Activated naive CD8-positive, alpha-beta T cell treated with anti-CD3 and anti-CD28 coated beads, Interleukin-2, amount 50 U/mL, for 16 hours (primary cell): Measurements from ENCODE around the gene GPAM.

Source experiments
- DNase-seq: peaks from one replicate; pipeline ENCODE4 v3.0.0-alpha.2; 2020; ENCODE audit warnings: low read depth, low spot score

The GPAM gene

DNA sequence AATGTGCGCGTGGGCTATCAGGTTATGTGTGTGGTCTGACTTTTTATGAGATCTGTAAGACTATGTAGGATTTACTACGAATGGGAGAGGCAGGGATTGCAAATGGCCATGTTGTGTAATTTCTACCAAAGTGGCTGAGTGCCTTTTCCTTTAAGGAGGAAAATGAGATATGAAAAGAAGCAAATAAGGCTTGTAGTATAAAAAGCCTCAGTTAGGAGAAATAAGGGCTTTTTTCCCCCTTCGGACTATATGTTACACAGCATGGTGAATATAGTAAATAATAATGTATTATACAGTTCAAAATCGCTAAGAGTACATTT lies 447 bp upstream of the GPAM start:
- no peak for DNase-seq

GRCh38 chr10:112182784-112183328 lies 709 bp downstream of the GPAM start:
- DNase-seq, result no peak

- no peak for DNase-seq
Measured at GRCh38 chr10:112177247-112177646, 6.3 kb downstream of the GPAM start.

GRCh38 chr10:112176543-112176942 lies 7.0 kb downstream of the GPAM start:
- no peak for DNase-seq

GRCh38 chr10:112175409-112175808 lies 8.2 kb downstream of the GPAM start:
- no peak for DNase-seq

GRCh38 chr10:112173206-112173605 lies 10.4 kb downstream of the GPAM start:
- no peak for DNase-seq

GRCh38 chr10:112168733-112169132 lies 14.8 kb downstream of the GPAM start:
- no peak for DNase-seq

- DNase-seq, result no peak
Measured at GRCh38 chr10:112166800-112167199, 16.8 kb downstream of the GPAM start.

GRCh38 chr10:112161757-112162518 lies 21.6 kb downstream of the GPAM start:
- no peak for DNase-seq

- DNase-seq, result no peak
Measured at GRCh38 chr10:112160834-112161233, 22.7 kb downstream of the GPAM start.

- no peak for DNase-seq
Measured at GRCh38 chr10:112159469-112159868, 24.1 kb downstream of the GPAM start.

- DNase-seq, result no peak
Measured at GRCh38 chr10:112151524-112152039, 32.0 kb downstream of the GPAM start.

DNA sequence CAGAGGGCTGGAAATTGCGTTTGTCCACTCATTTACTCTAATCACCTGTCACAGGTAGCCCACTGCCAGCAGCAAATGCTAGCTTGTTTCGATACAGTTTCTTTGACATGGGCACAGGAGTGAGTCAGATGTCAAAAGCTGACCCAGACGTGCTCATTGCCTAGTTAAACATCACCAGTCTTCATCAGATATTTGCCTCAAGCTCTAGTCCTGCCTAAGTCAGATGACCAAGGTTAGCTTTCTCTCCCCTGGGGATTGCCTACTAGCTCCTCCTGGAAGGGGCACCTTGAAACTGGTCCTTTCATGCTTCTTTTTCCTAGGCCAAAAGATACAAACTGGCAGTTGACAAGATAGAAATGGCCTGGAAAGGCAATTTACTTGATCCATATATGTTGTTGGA lies 35.2 kb downstream of the GPAM start:
- DNase-seq, result no peak

DNA sequence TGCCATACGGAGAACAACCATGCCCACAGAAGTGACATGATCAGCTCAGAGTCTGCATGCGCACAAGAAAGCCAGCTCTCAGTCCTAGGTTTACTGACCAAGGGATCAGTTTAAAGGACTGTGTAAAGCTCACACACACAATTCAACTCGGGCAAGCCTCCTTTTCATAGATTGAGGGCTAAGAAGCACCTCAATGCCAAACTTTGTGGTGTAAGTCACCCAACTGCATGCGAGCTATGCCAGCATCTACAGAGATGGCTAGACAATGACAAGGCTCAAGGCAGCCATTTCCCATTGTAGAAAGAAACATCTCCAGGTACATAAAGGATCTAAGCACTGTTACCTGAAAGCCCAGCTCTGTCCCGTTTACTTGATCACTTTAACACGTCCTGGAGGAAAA lies 36.8 kb downstream of the GPAM start:
- DNase-seq, result no peak

DNA sequence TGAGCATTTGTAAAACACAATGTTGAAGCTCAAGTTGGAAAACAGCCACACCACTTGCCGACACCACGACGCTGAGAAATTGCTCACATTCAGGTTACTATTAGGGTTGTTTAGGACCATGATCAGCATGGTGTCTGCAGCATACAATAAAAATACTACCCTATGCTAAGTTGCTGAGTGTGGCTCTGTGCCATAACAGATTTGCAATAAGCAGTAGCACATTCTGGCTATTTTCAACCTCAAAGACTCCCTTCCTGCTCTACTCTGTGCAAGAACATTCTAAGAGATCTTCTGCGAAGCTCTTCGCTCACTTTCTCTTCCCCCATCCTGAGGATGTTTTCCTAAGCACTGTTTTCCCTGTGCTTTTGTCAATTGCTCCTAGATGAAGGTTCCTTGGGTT lies 38.3 kb downstream of the GPAM start:
- no peak for DNase-seq

DNA sequence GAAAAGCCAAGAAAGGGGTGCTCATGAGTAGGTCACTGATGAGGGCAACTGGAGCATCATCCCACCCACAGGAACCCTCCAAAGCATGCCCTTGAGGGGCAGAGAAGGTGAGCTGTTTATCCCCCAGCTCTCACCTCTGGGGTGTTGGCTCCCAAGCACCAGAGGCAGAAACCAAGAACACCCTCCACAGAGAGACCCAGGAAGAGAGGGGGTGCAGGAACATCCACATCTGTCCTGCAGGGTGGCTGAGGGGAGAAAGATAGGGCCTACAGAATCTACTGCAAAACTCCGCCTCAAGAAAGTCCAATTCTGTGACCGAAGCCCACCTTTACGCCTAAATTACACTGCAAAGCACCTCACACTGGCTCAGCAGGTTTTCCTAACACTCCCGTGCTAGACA lies 40.1 kb downstream of the GPAM start:
- DNase-seq, result no peak

GRCh38 chr10:112141292-112141691 lies 42.3 kb downstream of the GPAM start:
- DNase-seq, result no peak

DNA sequence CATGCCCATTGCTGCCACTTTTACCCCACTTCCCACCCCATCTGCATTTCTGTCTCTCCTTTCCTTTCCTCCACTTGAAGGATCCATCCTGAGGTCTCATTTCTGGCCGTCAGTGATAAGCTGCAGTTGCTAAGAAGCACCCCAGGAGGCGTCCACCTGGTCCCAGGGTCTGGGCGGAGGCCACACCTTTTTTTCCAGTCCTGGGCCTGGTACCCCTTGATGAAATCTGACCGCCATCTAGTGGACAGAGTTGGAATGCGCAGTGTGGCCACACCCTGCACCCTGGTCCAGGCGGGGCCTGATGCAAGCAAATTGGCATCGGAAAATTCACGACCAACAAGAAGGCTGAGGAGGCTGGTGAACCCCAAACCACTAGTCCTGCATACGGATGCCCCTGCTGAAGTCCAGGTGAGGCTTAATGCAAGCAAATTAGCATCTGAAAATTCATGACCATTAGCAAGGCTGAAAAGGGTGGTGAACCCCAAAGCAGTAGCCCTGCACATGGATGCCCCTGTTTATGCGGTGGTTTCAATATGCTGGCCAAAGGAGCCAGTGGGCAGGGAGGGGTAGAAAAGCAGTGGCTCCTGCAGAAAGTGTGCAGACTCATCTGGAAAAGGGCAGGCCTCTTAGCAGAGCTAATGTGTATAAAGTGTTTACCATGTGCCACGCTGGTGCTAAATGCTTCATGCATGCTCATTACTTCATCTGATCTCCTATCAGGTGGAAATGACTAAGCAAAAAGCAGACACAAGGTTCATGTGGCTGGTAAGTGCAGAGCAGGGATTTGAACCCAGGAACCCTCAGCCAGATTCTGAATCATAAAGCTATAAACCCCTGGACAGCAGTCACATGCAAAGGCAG lies 43.2 kb downstream of the GPAM start:
- DNase-seq, result peak; percentile 33

GRCh38 chr10:112139176-112139575 lies 44.4 kb downstream of the GPAM start:
- DNase-seq, result no peak

- peak; percentile 14 for DNase-seq
Measured at GRCh38 chr10:112137154-112137987, 46.2 kb downstream of the GPAM start.

GRCh38 chr10:112136486-112137153 lies 46.9 kb downstream of the GPAM start:
- DNase-seq, result no peak
